A549 (cell line): Measurements from ENCODE around the gene HNRNPA3. TPM values are rescaled to one million over a fixed set of nuclear protein-coding genes. Genes with fewer than 3 reads are reported as not detected.

Experiments
- ATAC-seq, 2 experiments: fragments of 200-7000 bp in 1 of 2; fragments of >200 bp in 1 of 2; cut with Nextera tagmentation in 1 of 2; cut with Tn5 transposase in 1 of 2; 3 replicates each; pipeline versions ENCODE4 v1.8.0 to v1.9.1; 2018 to 2020; ENCODE audit warnings: mild to moderate bottlenecking in 1 of 2, moderate library complexity in 1 of 2
- CTCF ChIA-PET: fragments of 300-600 bp; sonication (Branson Sonifier 250); formaldehyde crosslinking; extraction: SDS; loops from one replicate; lab custom pipeline; 2021; ENCODE audit warnings: antibody characterized with exemption, inconsistent platforms; lab: Yijun Ruan, JAX
- POLR2A ChIA-PET: fragments of 350-600 bp; formaldehyde crosslinking; extraction: SDS; loops from one replicate; lab custom pipeline; 2021; ENCODE audit warnings: antibody characterized with exemption, inconsistent platforms; lab: Yijun Ruan, JAX
- DNase-seq, 2 experiments: peaks; one replicate each; pipeline versions ENCODE4 v3.0.0 to v3.0.0-alpha.2; 2011 to 2016; ENCODE audit warnings: low read depth in 1 of 2, low spot score in 1 of 2
- FAIRE-seq: peaks from 2 replicates; lab custom pipeline; 2011; peaks lifted over from hg19 to GRCh38; lab: Jason Lieb, UNC
- H3K27ac ChIP-seq, 2 experiments: fragments of >200 bp; sonication (Bioruptor Twin); formaldehyde crosslinking; 3 replicates each; pipeline ENCODE4 v1.5.1; 2016 to 2017
- H3K4me1 ChIP-seq: fragments of >200 bp; sonication (Bioruptor Twin); formaldehyde crosslinking; 3 replicates; pipeline ENCODE4 v1.6.1; 2016
- H3K4me2 ChIP-seq: fragments of >200 bp; sonication (Bioruptor Twin); formaldehyde crosslinking; 3 replicates; pipeline ENCODE4 v1.6.1; 2016
- H3K4me3 ChIP-seq: fragments of >200 bp; sonication (Bioruptor Twin); formaldehyde crosslinking; 3 replicates; pipeline ENCODE4 v1.5.1; 2016
- H3K9me3 ChIP-seq: fragments of >200 bp; sonication (Bioruptor Twin); formaldehyde crosslinking; 3 replicates; pipeline ENCODE4 v1.6.1; 2016
- ATOH8 ChIP-seq: fragments of 250-450 bp; sonication (Bioruptor Pico); IDR thresholded peaks from 2 replicates; pipeline ENCODE4 v1.5.0; 2020; ENCODE audit warnings: low read depth, mild to moderate bottlenecking, moderate library complexity
- BCL3 ChIP-seq: fragments of >200 bp; sonication (Bioruptor Twin); formaldehyde crosslinking; IDR thresholded peaks from 3 replicates; pipeline ENCODE4 v1.6.1; 2016
- BHLHE40 ChIP-seq: IDR thresholded peaks from 2 replicates; pipeline ENCODE4 v1.6.1; 2012; ENCODE audit warnings: low read depth, low read length, inconsistent platforms
- CBX2 ChIP-seq: fragments of 200-600 bp; sonication (generic); IDR thresholded peaks from 2 replicates; pipeline ENCODE4 v1.6.1; 2016; ENCODE audit warnings: low read depth, mild to moderate bottlenecking, borderline replicate concordance
- CBX8 ChIP-seq: fragments of 200-600 bp; sonication (generic); IDR thresholded peaks from 2 replicates; pipeline ENCODE4 v1.6.1; 2016
- CEBPB ChIP-seq, 2 experiments: fragments of >200 bp in 1 of 2; sonication (Bioruptor Twin) in 1 of 2; formaldehyde crosslinking in 1 of 2; IDR thresholded peaks; 2 replicates each; pipeline ENCODE4 v1.6.1; 2012 to 2016
- CHD4 ChIP-seq: fragments of 200-600 bp; sonication (generic); IDR thresholded peaks from 2 replicates; pipeline ENCODE4 v1.6.1; 2016; ENCODE audit warnings: antibody characterized with exemption, mild to moderate bottlenecking, borderline replicate concordance
- CTCF ChIP-seq: fragments of >200 bp; sonication (Bioruptor Twin); formaldehyde crosslinking; IDR thresholded peaks from 3 replicates; pipeline ENCODE4 v1.5.1; 2016
- ELK1 ChIP-seq: fragments of 150-350 bp; IDR thresholded peaks from 2 replicates; pipeline ENCODE4 v1.6.1; 2014; ENCODE audit warnings: low read depth, mild to moderate bottlenecking, low read length
- ESRRA ChIP-seq: fragments of 150-350 bp; IDR thresholded peaks from 2 replicates; pipeline ENCODE4 v1.6.1; 2014; ENCODE audit warnings: mild to moderate bottlenecking, low read length, borderline replicate concordance
- FOSB ChIP-seq: fragments of 250-450 bp; sonication (Bioruptor Pico); IDR thresholded peaks from 2 replicates; pipeline ENCODE4 v1.5.0; 2020; ENCODE audit warnings: mild to moderate bottlenecking, moderate library complexity
- FOSL2 ChIP-seq, 2 experiments: fragments of 450-650 bp in 1 of 2; fragments of >200 bp in 1 of 2; sonication (Bioruptor Twin) in 1 of 2; formaldehyde crosslinking; IDR thresholded peaks; 2 replicates each; pipeline versions ENCODE4 v1.5.0 to v1.6.1; 2016 to 2020; ENCODE audit warnings: mild to moderate bottlenecking in 1 of 2, moderate library complexity in 1 of 2
- FOXS1 ChIP-seq: fragments of 250-450 bp; sonication (Bioruptor Pico); IDR thresholded peaks from 2 replicates; pipeline ENCODE4 v1.5.0; 2020; ENCODE audit warnings: mild to moderate bottlenecking, moderate library complexity
- GATA3 ChIP-seq: IDR thresholded peaks from 2 replicates; pipeline ENCODE4 v1.6.1; 2012; ENCODE audit warnings: borderline replicate concordance
- HDAC2 ChIP-seq: fragments of 200-600 bp; sonication (generic); IDR thresholded peaks from 2 replicates; pipeline ENCODE4 v1.6.1; 2016
- HEYL ChIP-seq: fragments of 250-450 bp; sonication (Bioruptor Pico); IDR thresholded peaks from 2 replicates; pipeline ENCODE4 v1.8.0; 2021; ENCODE audit warnings: mild to moderate bottlenecking, moderate library complexity
- HMGXB4 ChIP-seq: fragments of 250-450 bp; sonication (Bioruptor Pico); IDR thresholded peaks from 2 replicates; pipeline ENCODE4 v1.5.0; 2021; ENCODE audit warnings: mild to moderate bottlenecking, moderate library complexity, borderline replicate concordance
- HOXB13 ChIP-seq: fragments of 250-450 bp; sonication (Bioruptor Pico); IDR thresholded peaks from 2 replicates; pipeline ENCODE4 v1.5.0; 2020; ENCODE audit warnings: low read depth, mild to moderate bottlenecking, moderate library complexity
- KDM1A ChIP-seq: fragments of 200-600 bp; sonication (generic); IDR thresholded peaks from 2 replicates; pipeline ENCODE4 v1.6.1; 2016; ENCODE audit warnings: low read depth, mild to moderate bottlenecking
- MAX ChIP-seq: IDR thresholded peaks from 2 replicates; pipeline ENCODE4 v1.6.1; 2012
- MYC ChIP-seq: IDR thresholded peaks from 2 replicates; pipeline ENCODE4 v1.6.1; 2012; ENCODE audit warnings: mild to moderate bottlenecking, inconsistent platforms, low read length, improper control_type of control experiment, borderline replicate concordance
- NFE2L2 ChIP-seq: fragments of 150-350 bp; conservative IDR thresholded peaks from 2 replicates; pipeline ENCODE4 v1.6.1; 2014; ENCODE audit warnings: low read length
- NR3C1 ChIP-seq: fragments of >200 bp; sonication (Bioruptor Twin); formaldehyde crosslinking; IDR thresholded peaks from 3 replicates; pipeline ENCODE4 v1.6.1; 2017
- PHF8 ChIP-seq: fragments of 200-600 bp; sonication (generic); IDR thresholded peaks from 2 replicates; pipeline ENCODE4 v1.6.1; 2016; ENCODE audit warnings: low read depth, mild to moderate bottlenecking, antibody characterized with exemption, moderate library complexity, borderline replicate concordance
- RFX5 ChIP-seq: fragments of 450-650 bp; IDR thresholded peaks from 2 replicates; pipeline ENCODE4 v1.7.1; 2014; ENCODE audit warnings: antibody characterized with exemption, mild to moderate bottlenecking, moderate library complexity
- SMC3 ChIP-seq: fragments of >200 bp; sonication (Bioruptor Twin); formaldehyde crosslinking; IDR thresholded peaks from 3 replicates; pipeline ENCODE4 v1.6.1; 2018; ENCODE audit warnings: inconsistent platforms
- SREBF2 ChIP-seq: fragments of 450-650 bp; IDR thresholded peaks from 2 replicates; pipeline ENCODE4 v1.6.1; 2014; ENCODE audit warnings: mild to moderate bottlenecking, moderate library complexity
- TP53 ChIP-seq: fragments of 250-450 bp; sonication (Bioruptor Pico); IDR thresholded peaks from 2 replicates; pipeline ENCODE4 v1.5.0; 2021; ENCODE audit warnings: mild to moderate bottlenecking, moderate library complexity
- ZSCAN20 ChIP-seq: fragments of 250-450 bp; sonication (Bioruptor Pico); IDR thresholded peaks from 2 replicates; pipeline ENCODE4 v1.8.0; 2022; ENCODE audit warnings: mild to moderate bottlenecking, moderate library complexity
- WGBS: methylation state at CpG from one replicate; pipeline ENCODE4 v1.1.6; 2017; ENCODE audit errors: missing lambda C conversion rate; 5-methylcytosine and 5-hydroxymethylcytosine counted together
- polyA plus RNA-seq, 4 experiments: library from polyadenylated mRNA; depleted of rRNA in 3 of 4; stranded (reverse); fragments of >200 nt; fragmentation: RNase III in 1 of 4; extraction: RNeasy Plus Mini Kit Qiagen cat#74134 plus additional on column Dnase treatment in 1 of 4; gene quantifications; 2 replicates in 3 of 4; 3 replicates in 1 of 4; pipeline ENCODE4 v1.2.3, GENCODE V29; 2011 to 2017
- TF ChIP-seq, protein P1 (sequence below): fragments of >200 bp; sonication (Bioruptor Twin); formaldehyde crosslinking; IDR thresholded peaks from 2 replicates; pipeline ENCODE4 v1.6.1; 2016

HNRNPA3 gene
- polyA plus RNA-seq, 2 of the 4 experiments (the other 2 are of a cell fraction): 357 to 755 TPM

GRCh38 chr2:177237932-177238331 is 25.3 kb downstream of the HNRNPA3 start:
- TF ChIP-seq FOSB (CRISPR knock-in tag) (no peak), GATA3 (no peak), SMC3 (no peak), MAX (no peak), CBX2 (no peak), NFE2L2 (no peak), NR3C1 (no peak), CBX8 (no peak), BCL3 (no peak), RFX5 (no peak), ELK1 (no peak), CEBPB (IDR thresholded peaks at IDR 0.05) (no peak), MYC (no peak), HDAC2 (no peak), ESRRA (no peak), TP53 (CRISPR knock-in tag) (no peak), PHF8 (no peak), KDM1A (no peak)
- TF ChIP-seq, protein P1, sequence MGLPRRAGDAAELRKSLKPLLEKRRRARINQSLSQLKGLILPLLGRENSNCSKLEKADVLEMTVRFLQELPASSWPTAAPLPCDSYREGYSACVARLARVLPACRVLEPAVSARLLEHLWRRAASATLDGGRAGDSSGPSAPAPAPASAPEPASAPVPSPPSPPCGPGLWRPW: no peak
- TF ChIP-seq, all 56 proteins: peak for 0
- no peaks in the 10 kb centered on the region for H3K9me3 ChIP-seq
- WGBS: 55% methylated on average over 2 of the region's 2 CpGs
- H3K4me2 ChIP-seq: peak overlapping the region; percentile 87; the same call in 1 of the 3 replicates
- FAIRE-seq: no peak
- no peak overlapping the region for H3K4me3 ChIP-seq
- POLR2A ChIA-PET: no interaction called here
- CTCF ChIA-PET: interaction anchor here (0.6 to 2.4 kb wide), 7 partner anchors 10 to 72 kb away, joined by 3 to 13 read pairs (median 3); no protein-coding TSS in a partner anchor
- H3K4me1 ChIP-seq: peaks cover 77% of the 10 kb centered on the region
- no peak for DNase-seq
- H3K27ac ChIP-seq: 0 out of 6 replicates have a peak overlapping the region, but pooled peaks of 1 of the 2 experiments have one; percentile 3
- ATAC-seq: no peak

DNA sequence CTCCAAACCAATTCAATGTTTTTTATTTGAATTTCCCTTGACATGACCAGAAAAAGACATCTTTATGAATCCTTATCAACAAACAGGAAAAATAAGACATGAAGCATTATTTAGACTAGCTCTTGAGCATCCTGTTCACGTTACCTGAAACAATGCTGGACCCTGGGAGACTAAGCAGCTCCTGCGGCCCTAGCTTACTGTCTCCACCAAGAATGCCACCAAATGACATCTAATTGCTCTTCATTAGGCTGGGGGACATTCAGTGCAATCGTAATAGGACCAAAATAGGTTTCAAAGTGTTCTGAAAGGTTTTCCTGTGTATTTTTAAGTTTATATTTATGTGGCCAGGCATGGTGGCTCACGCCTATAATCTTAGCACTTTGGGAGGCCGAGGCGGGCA is 26.5 kb downstream of the HNRNPA3 start:
- POLR2A ChIA-PET: interaction anchor here (1.4 to 1.6 kb wide), 2 partner anchors 8 to 26 kb away, joined by 5 to 7 read pairs; no protein-coding TSS in a partner anchor
- peak overlapping the region in 1 of 2 experiments; percentile 84; a peak in 4 of 6 replicates for H3K27ac ChIP-seq

More for the DNA sequence above, 26.5 kb downstream of the HNRNPA3 start:
- ATAC-seq (no peak), FAIRE-seq (no peak), DNase-seq (no peak)
- 82% methylated on average over 6 of the region's 6 CpGs for WGBS
- Histone ChIP-seq H3K9me3 (no peaks in the 10 kb centered on the region), H3K4me3 (no peak overlapping the region), H3K4me1 (peaks cover 79% of the 10 kb centered on the region), H3K4me2 (peak overlapping the region; percentile 87)
- CTCF ChIA-PET: interaction anchor here (1.2 to 2.4 kb wide), 3 partner anchors 12 to 75 kb away, joined by 3 to 13 read pairs (median 3); no protein-coding TSS in a partner anchor
- TF ChIP-seq ZSCAN20 (CRISPR knock-in tag) (no peak), BHLHE40 (no peak), SREBF2 (no peak), FOXS1 (CRISPR knock-in tag) (no peak), HEYL (CRISPR knock-in tag) (no peak), FOSL2 (IDR thresholded peaks at IDR 0.05) (no peak), FOSL2 (CRISPR knock-in tag; IDR thresholded peaks at IDR 0.05) (no peak), PHF8 (no peak), KDM1A (no peak), CHD4 (no peak), CBX2 (no peak), ATOH8 (CRISPR knock-in tag) (no peak), HMGXB4 (CRISPR knock-in tag) (no peak), CTCF (no peak), SMC3 (no peak), ESRRA (no peak), HOXB13 (CRISPR knock-in tag) (no peak)
